ENCODE results near the gene KRT33A.

KRT33A gene

DNA sequence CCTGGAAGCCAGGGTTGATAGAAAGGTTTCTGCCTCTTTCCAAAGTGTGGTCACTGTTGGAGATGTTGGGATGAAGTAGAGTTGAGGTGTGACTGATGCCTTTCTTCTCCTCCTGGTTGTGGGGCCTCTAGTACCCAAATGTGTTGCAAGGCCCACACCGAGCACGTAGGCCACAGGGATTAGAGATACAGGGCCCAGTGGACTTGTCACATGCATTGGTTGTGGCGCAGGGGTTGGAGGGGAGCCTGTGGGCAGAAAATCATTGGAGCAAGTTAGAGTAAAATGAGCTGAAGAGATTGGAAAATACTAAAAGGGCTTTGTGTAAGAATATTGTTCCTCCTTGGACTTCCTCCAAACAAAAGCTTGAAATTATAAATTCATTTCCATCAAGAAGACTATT lies 4.6 kb downstream of the KRT33A start:
- TF ChIP-seq, protein P1, sequence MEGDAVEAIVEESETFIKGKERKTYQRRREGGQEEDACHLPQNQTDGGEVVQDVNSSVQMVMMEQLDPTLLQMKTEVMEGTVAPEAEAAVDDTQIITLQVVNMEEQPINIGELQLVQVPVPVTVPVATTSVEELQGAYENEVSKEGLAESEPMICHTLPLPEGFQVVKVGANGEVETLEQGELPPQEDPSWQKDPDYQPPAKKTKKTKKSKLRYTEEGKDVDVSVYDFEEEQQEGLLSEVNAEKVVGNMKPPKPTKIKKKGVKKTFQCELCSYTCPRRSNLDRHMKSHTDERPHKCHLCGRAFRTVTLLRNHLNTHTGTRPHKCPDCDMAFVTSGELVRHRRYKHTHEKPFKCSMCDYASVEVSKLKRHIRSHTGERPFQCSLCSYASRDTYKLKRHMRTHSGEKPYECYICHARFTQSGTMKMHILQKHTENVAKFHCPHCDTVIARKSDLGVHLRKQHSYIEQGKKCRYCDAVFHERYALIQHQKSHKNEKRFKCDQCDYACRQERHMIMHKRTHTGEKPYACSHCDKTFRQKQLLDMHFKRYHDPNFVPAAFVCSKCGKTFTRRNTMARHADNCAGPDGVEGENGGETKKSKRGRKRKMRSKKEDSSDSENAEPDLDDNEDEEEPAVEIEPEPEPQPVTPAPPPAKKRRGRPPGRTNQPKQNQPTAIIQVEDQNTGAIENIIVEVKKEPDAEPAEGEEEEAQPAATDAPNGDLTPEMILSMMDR (IDR thresholded peaks at IDR 0.05; ENCODE audit: low read length, missing control alignments) = no peak
- H3K4me3 ChIP-seq (replicated peaks; ENCODE audit: low read depth, low read length) = no peak overlapping the region
- no peak for DNase-seq (ENCODE audit: low read depth)

DNA sequence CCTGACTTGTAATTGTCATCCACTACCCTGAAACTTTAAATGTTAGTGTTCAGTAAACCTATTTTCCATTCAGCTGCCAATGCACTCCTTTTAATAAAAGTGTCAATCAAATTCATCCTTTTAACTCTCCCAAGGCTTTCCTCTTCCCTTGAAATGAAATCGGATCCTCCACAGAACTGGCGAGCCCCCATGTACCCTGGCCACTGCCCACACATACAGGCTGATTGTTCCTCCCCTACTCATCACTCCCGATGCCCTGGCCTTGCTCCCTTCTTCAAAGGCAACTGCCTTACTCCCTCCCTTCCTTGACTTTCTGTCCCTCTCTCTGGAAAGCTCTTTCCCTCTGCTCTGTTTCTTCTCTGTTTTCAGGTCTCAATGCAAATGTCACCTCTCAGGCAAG lies 7.6 kb downstream of the KRT33A start:
- DNase-seq (ENCODE audit: low read depth) = no peak
- H3K4me3 ChIP-seq (replicated peaks; ENCODE audit: low read depth, low read length) = no peak overlapping the region
- TF ChIP-seq, protein P1 (IDR thresholded peaks at IDR 0.05; ENCODE audit: low read length, missing control alignments) = no peak

DNA sequence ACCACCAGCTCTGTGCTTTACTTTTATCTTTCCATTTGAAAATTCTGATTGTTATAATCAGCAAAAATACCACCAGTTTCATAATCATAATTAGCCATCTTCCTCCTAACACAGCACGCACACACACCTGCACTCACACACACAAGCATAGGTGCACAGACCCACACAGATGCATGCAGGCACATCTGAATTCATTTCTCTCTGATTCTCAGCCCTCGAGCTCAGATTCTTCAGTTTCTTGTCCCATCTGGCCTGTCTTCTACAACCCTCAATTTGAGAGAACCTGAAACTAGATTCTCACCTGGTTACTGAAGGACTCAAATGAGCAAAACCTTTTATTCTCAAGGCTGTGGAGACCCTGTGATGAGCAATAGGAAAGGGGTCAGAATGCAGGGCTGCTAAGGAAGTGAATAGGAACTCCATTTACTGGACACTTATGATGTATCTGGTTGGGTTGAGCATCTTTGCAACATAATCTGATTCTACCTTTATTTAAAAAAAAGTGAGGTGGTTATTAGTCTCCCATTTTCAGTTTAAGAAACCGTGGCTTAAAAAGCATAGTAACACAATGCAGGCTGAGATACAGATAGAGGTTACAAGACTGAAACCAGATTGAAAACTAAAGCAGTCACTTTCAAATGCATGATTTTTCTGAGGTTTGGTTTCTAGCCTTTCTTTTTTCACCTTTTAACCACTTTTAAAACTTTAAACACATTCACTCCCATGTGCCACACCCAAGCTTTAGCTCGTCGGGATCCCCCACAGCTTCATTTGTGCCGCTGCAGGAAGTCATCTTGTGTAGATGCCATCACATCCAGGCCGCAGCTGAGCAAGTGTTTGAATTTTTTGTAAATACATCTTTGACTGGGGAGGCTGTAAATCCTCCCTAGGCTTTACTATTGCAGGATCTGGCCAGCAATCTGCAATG lies 9.4 kb downstream of the KRT33A start:
- H3K4me3 ChIP-seq (replicated peaks; ENCODE audit: low read depth, low read length) = no peak overlapping the region
- TF ChIP-seq, protein P1 (IDR thresholded peaks at IDR 0.05; ENCODE audit: low read length, missing control alignments) = no peak
- no peak for DNase-seq (ENCODE audit: low read depth)

DNA sequence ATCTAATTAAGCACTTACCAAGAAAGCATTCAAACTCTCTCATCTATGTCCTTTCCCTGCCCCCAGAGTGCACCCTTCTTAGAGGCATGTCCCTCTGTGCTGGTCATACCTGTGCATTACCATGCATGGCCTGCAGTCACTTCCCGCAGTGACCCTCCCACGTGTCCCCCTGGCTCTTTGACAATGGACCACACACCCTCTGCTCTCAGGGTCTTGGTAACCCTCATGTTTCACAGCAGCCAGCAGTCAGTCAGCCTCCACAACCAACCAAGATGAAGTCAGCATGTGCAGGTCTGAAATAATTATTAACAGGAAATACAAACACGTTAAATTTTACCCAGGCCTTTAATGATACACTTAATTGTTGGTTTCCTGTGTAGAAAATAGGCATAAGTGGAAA lies 10.1 kb downstream of the KRT33A start:
- no peak for DNase-seq (ENCODE audit: low read depth)
- TF ChIP-seq, protein P1 (IDR thresholded peaks at IDR 0.05; ENCODE audit: low read length, missing control alignments) = no peak
- no peak overlapping the region for H3K4me3 ChIP-seq (replicated peaks; ENCODE audit: low read depth, low read length)

DNA sequence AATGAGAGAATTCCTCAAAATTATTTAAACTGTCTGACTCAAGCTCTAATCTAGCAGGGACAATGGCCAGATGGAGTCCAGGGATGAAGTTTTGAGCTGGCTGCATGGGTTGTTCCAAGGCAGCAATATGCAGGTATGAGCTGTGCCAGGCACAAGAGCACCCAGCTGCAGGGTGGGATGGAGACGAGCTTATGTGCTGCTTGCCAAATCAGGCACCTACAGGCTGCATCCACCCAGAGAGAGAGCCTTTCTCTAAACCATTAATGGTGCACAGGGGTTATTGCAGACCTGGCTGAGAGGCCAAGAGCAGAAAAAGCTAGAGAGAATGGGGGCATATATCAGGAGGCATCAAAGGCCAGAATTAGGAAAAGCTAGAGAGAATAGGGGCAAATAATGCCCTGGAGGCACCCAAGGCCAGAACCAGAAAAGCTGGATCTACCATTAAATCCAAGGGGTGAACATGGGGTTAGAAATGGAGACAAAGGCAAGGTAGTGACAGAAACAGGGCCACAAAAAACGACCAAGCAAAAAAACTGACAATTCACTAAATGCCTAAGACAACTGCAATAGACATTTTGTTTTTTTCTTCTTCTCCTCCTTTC lies 11.0 kb downstream of the KRT33A start:
- DNase-seq (ENCODE audit: low read depth) = no peak
- TF ChIP-seq, protein P1 (IDR thresholded peaks at IDR 0.05; ENCODE audit: low read length, missing control alignments) = no peak
- H3K4me3 ChIP-seq (replicated peaks; ENCODE audit: low read depth, low read length) = no peak overlapping the region

DNA sequence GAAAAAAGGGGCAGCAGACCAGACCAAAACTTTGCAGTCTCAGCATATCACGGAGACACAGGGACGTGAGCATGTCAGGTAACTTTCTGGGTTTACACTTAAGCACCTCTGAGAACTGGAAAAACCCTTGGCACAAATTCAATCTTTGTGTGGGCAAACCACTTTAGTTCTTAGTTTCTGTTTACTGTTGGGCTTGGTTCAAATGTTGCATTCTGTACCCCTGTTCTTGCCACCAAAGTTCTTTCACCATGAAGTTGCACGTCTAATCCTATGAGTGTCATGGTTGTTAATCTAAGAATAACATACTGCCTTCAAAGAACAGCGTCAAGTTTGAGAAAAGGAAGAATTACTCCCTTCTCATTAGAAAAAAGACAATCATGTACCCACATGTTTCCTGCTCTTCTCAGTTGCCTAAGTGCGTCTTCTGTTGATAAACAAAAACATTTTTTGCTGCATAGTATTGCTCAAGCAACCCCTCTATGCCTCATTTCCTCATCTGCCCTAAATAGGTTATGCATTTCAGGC lies 11.6 kb downstream of the KRT33A start:
- peak; percentile 20 for DNase-seq (ENCODE audit: low read depth)
- TF ChIP-seq, protein P1 (IDR thresholded peaks at IDR 0.05; ENCODE audit: low read length, missing control alignments) = no peak
- H3K4me3 ChIP-seq (replicated peaks; ENCODE audit: low read depth, low read length) = no peak overlapping the region

Measured in fibroblast of pulmonary artery (primary cell).